SK-N-SH treated with all-trans-retinoic acid at 6 μM for 48 hours (cell line): Measurements from ENCODE around the gene KRT84.

Experiments used
- ATAC-seq: fragments of 200-7000 bp; cut with Tn5 transposase; 3 replicates; pipeline ENCODE4 v1.9.1; 2020; ENCODE audit warnings: mild to moderate bottlenecking, moderate library complexity
- ARNTL ChIP-seq: fragments of 450-650 bp; formaldehyde crosslinking; IDR thresholded peaks from 2 replicates; pipeline ENCODE4 v1.5.0; 2020; ENCODE audit warnings: low read depth, mild to moderate bottlenecking, moderate library complexity, borderline replicate concordance
- BACH2 ChIP-seq: fragments of 250-450 bp; sonication (Bioruptor Pico); IDR thresholded peaks from 2 replicates; pipeline ENCODE4 v1.9.0; 2021; ENCODE audit warnings: mild to moderate bottlenecking, borderline replicate concordance
- CSDC2 ChIP-seq: fragments of 250-450 bp; sonication (Bioruptor Pico); IDR thresholded peaks from 2 replicates; pipeline ENCODE4 v1.5.0; 2020; ENCODE audit warnings: mild to moderate bottlenecking, moderate library complexity
- ESRRG ChIP-seq: fragments of 250-450 bp; sonication (Bioruptor Pico); IDR thresholded peaks from 2 replicates; pipeline ENCODE4 v1.6.1; 2021; ENCODE audit warnings: mild to moderate bottlenecking
- GLIS3 ChIP-seq: fragments of 250-450 bp; sonication (Bioruptor Pico); IDR thresholded peaks from 2 replicates; pipeline ENCODE4 v1.5.0; 2020; ENCODE audit warnings: mild to moderate bottlenecking, moderate library complexity
- OSR1 ChIP-seq: fragments of 250-450 bp; sonication (Bioruptor Pico); IDR thresholded peaks from 2 replicates; pipeline ENCODE4 v1.8.0; 2022; ENCODE audit warnings: moderate library complexity, mild to moderate bottlenecking, inconsistent platforms
- PPARA ChIP-seq: fragments of 250-450 bp; sonication (Bioruptor Pico); IDR thresholded peaks from 2 replicates; pipeline ENCODE4 v1.5.0; 2020; ENCODE audit warnings: mild to moderate bottlenecking, borderline replicate concordance
- SNAI2 ChIP-seq: fragments of 250-450 bp; sonication (Bioruptor Pico); IDR thresholded peaks from 2 replicates; pipeline ENCODE4 v1.5.0; 2020; ENCODE audit warnings: mild to moderate bottlenecking, moderate library complexity
- TCF4 ChIP-seq: fragments of 250-450 bp; sonication (Bioruptor Pico); IDR thresholded peaks from 2 replicates; pipeline ENCODE4 v1.8.0; 2021; ENCODE audit warnings: mild to moderate bottlenecking, moderate library complexity, borderline replicate concordance
- TOX ChIP-seq: fragments of 250-450 bp; sonication (Bioruptor Pico); IDR thresholded peaks from 2 replicates; pipeline ENCODE4 v1.8.0; 2021; ENCODE audit warnings: mild to moderate bottlenecking, moderate library complexity, borderline replicate concordance
- ZC3H10 ChIP-seq: fragments of 250-450 bp; sonication (Bioruptor Pico); IDR thresholded peaks from 2 replicates; pipeline ENCODE4 v1.5.1; 2021; ENCODE audit warnings: mild to moderate bottlenecking, moderate library complexity
- ZFP3 ChIP-seq: fragments of 250-450 bp; sonication (Bioruptor Pico); IDR thresholded peaks from 2 replicates; pipeline ENCODE4 v1.5.0; 2020; ENCODE audit warnings: mild to moderate bottlenecking, moderate library complexity
- ZNF565 ChIP-seq: fragments of 450-650 bp; formaldehyde crosslinking; conservative IDR thresholded peaks from 2 replicates; pipeline ENCODE4 v1.5.0; 2020; ENCODE audit warnings: low read depth, mild to moderate bottlenecking, moderate library complexity
- ZNF70 ChIP-seq: fragments of 450-650 bp; formaldehyde crosslinking; IDR thresholded peaks from 2 replicates; pipeline ENCODE4 v1.5.0; 2020; ENCODE audit warnings: mild to moderate bottlenecking, moderate library complexity
- ZNF8 ChIP-seq: fragments of 450-650 bp; formaldehyde crosslinking; IDR thresholded peaks from 2 replicates; pipeline ENCODE4 v1.5.0; 2020; ENCODE audit warnings: mild to moderate bottlenecking, moderate library complexity
- TF ChIP-seq, protein P1 (sequence below): fragments of 250-450 bp; sonication (Bioruptor Pico); IDR thresholded peaks from 2 replicates; pipeline ENCODE4 v1.8.0; 2020; ENCODE audit warnings: mild to moderate bottlenecking, moderate library complexity, borderline replicate concordance
- TF ChIP-seq, protein P2 (sequence below): fragments of 250-450 bp; sonication (Bioruptor Pico); IDR thresholded peaks from 2 replicates; pipeline ENCODE4 v1.5.1; 2020; ENCODE audit warnings: low read depth, mild to moderate bottlenecking, moderate library complexity
- TF ChIP-seq, protein P3 (sequence below): fragments of 250-450 bp; sonication (Bioruptor Pico); IDR thresholded peaks from 2 replicates; pipeline ENCODE4 v1.5.0; 2020; ENCODE audit warnings: mild to moderate bottlenecking, moderate library complexity
- TF ChIP-seq, protein P4 (sequence below): fragments of 250-450 bp; sonication (Bioruptor Pico); IDR thresholded peaks from 2 replicates; pipeline ENCODE4 v1.8.0; 2021; ENCODE audit warnings: low read depth, mild to moderate bottlenecking, moderate library complexity, borderline replicate concordance
- TF ChIP-seq, protein P5 (sequence below): fragments of 250-450 bp; sonication (Bioruptor Pico); IDR thresholded peaks from 2 replicates; pipeline ENCODE4 v1.5.1; 2021; ENCODE audit warnings: mild to moderate bottlenecking, moderate library complexity

KRT84 gene

DNA sequence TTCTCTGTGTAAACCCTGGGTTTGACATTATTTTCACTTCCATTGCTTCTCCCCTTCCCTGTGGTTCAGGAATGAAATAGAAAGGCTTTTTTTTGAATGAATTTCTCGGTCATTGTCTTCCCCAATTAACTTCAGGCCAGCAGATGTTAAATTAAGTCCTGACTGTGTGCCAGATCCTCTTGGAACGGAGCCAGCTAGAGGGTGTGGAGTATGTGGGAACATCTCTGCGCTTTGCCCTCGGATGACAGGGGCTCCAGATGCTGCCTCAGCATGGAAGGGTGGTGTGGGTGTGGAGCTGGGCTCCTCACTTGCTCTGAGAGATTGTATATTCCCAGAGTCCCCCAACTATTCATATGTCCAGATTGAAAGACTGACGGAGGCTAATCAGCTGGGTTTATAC is 31.3 kb downstream of the KRT84 start (continued):
- TF ChIP-seq, protein P1, sequence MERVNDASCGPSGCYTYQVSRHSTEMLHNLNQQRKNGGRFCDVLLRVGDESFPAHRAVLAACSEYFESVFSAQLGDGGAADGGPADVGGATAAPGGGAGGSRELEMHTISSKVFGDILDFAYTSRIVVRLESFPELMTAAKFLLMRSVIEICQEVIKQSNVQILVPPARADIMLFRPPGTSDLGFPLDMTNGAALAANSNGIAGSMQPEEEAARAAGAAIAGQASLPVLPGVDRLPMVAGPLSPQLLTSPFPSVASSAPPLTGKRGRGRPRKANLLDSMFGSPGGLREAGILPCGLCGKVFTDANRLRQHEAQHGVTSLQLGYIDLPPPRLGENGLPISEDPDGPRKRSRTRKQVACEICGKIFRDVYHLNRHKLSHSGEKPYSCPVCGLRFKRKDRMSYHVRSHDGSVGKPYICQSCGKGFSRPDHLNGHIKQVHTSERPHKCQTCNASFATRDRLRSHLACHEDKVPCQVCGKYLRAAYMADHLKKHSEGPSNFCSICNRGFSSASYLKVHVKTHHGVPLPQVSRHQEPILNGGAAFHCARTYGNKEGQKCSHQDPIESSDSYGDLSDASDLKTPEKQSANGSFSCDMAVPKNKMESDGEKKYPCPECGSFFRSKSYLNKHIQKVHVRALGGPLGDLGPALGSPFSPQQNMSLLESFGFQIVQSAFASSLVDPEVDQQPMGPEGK: no peak
- TF ChIP-seq, all 23 proteins: peak for 0

DNA sequence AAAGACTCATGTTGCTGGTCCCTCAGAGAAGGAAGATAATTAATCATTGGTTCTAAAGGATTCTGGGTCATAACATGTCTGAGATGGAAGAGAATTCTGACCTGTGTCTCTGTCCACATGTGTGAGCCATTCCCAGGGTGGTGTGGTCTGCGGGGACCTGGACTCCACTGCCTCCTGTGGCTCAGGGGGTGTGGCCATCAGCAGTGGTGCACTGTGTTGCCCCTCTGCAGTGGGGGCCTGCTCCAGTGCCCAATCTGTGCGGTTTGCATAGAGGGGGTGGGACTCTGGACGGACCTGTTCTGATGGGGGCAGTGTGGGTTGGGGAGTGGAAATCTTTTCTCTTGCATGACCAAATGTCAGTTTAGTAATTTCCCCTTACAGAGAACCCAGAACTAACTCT is 31.7 kb downstream of the KRT84 start:
- TF ChIP-seq CSDC2: no peak
- TF ChIP-seq, protein P2, sequence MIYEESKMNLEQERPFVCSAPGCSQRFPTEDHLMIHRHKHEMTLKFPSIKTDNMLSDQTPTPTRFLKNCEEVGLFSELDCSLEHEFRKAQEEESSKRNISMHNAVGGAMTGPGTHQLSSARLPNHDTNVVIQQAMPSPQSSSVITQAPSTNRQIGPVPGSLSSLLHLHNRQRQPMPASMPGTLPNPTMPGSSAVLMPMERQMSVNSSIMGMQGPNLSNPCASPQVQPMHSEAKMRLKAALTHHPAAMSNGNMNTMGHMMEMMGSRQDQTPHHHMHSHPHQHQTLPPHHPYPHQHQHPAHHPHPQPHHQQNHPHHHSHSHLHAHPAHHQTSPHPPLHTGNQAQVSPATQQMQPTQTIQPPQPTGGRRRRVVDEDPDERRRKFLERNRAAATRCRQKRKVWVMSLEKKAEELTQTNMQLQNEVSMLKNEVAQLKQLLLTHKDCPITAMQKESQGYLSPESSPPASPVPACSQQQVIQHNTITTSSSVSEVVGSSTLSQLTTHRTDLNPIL: no peak
- TF ChIP-seq ZNF70 (CRISPR knock-in tag): no peak
- no peak for TF ChIP-seq OSR1 (CRISPR knock-in tag)
- TF ChIP-seq, protein P1: no peak
- TF ChIP-seq TOX (CRISPR knock-in tag): no peak
- no peak for TF ChIP-seq ZC3H10
- no peak for TF ChIP-seq ZFP3 (CRISPR knock-in tag)
- TF ChIP-seq ESRRG (CRISPR knock-in tag): no peak
- no peak for ATAC-seq

DNA sequence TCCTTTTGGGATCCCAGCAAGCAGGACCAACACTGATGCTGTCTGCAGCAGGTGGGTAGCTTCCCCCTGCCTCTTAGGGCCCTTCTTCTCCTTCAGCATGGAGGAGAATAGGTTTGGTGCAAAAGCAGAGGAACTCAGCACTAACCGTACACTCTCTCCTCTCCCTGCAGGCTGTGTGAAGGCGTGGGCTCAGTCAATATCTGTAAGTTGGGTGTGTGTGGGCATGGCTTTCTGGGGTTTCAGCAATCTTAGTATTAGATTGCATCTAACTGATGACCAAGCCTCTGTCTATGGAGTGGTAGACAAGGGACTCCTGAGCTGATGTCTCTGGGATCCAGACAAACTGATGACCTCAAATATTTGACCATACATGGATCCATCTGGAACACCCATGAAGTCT is 32.5 kb downstream of the KRT84 start:
- ATAC-seq: no peak
- TF ChIP-seq ZC3H10: no peak
- no peak for TF ChIP-seq GLIS3 (CRISPR knock-in tag)
- TF ChIP-seq ZNF565 (CRISPR knock-in tag): no peak
- no peak for TF ChIP-seq ZNF8 (CRISPR knock-in tag)
- no peak for TF ChIP-seq PPARA (CRISPR knock-in tag)
- TF ChIP-seq ZNF70 (CRISPR knock-in tag): no peak
- TF ChIP-seq SNAI2 (CRISPR knock-in tag): no peak
- TF ChIP-seq, protein P3, sequence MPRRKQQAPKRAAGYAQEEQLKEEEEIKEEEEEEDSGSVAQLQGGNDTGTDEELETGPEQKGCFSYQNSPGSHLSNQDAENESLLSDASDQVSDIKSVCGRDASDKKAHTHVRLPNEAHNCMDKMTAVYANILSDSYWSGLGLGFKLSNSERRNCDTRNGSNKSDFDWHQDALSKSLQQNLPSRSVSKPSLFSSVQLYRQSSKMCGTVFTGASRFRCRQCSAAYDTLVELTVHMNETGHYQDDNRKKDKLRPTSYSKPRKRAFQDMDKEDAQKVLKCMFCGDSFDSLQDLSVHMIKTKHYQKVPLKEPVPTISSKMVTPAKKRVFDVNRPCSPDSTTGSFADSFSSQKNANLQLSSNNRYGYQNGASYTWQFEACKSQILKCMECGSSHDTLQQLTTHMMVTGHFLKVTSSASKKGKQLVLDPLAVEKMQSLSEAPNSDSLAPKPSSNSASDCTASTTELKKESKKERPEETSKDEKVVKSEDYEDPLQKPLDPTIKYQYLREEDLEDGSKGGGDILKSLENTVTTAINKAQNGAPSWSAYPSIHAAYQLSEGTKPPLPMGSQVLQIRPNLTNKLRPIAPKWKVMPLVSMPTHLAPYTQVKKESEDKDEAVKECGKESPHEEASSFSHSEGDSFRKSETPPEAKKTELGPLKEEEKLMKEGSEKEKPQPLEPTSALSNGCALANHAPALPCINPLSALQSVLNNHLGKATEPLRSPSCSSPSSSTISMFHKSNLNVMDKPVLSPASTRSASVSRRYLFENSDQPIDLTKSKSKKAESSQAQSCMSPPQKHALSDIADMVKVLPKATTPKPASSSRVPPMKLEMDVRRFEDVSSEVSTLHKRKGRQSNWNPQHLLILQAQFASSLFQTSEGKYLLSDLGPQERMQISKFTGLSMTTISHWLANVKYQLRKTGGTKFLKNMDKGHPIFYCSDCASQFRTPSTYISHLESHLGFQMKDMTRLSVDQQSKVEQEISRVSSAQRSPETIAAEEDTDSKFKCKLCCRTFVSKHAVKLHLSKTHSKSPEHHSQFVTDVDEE: no peak
- no peak for TF ChIP-seq TOX (CRISPR knock-in tag)
- no peak for TF ChIP-seq CSDC2
- TF ChIP-seq, protein P4, sequence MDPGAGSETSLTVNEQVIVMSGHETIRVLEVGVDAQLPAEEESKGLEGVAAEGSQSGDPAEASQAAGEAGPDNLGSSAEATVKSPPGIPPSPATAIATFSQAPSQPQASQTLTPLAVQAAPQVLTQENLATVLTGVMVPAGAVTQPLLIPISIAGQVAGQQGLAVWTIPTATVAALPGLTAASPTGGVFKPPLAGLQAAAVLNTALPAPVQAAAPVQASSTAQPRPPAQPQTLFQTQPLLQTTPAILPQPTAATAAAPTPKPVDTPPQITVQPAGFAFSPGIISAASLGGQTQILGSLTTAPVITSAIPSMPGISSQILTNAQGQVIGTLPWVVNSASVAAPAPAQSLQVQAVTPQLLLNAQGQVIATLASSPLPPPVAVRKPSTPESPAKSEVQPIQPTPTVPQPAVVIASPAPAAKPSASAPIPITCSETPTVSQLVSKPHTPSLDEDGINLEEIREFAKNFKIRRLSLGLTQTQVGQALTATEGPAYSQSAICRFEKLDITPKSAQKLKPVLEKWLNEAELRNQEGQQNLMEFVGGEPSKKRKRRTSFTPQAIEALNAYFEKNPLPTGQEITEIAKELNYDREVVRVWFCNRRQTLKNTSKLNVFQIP (CRISPR knock-in tag): no peak
- TF ChIP-seq, protein P2: no peak
- no peak for TF ChIP-seq TCF4 (CRISPR knock-in tag)
- no peak for TF ChIP-seq BACH2 (CRISPR knock-in tag)
- no peak for TF ChIP-seq ARNTL (CRISPR knock-in tag)
- TF ChIP-seq, protein P5, sequence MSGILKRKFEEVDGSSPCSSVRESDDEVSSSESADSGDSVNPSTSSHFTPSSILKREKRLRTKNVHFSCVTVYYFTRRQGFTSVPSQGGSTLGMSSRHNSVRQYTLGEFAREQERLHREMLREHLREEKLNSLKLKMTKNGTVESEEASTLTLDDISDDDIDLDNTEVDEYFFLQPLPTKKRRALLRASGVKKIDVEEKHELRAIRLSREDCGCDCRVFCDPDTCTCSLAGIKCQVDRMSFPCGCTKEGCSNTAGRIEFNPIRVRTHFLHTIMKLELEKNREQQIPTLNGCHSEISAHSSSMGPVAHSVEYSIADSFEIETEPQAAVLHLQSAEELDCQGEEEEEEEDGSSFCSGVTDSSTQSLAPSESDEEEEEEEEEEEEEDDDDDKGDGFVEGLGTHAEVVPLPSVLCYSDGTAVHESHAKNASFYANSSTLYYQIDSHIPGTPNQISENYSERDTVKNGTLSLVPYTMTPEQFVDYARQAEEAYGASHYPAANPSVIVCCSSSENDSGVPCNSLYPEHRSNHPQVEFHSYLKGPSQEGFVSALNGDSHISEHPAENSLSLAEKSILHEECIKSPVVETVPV (CRISPR knock-in tag): no peak
- TF ChIP-seq ESRRG (CRISPR knock-in tag): no peak
